ENCODE measurements around the gene SRGN.

GRCh38 chr10:69043931-69044531, 43.9 kb upstream of the SRGN start:
- TF ChIP-seq EZH2 (IDR thresholded peaks at IDR 0.05; ENCODE audit: low read depth, low read length, severe bottlenecking) (no peak), RBBP5 (IDR thresholded peaks at IDR 0.05; ENCODE audit: borderline replicate concordance, low read depth, low read length) (no peak), POLR2A (IDR thresholded peaks at IDR 0.05; ENCODE audit: control extremely low read depth in 1 of 2, low read depth in 2 of 2, low read length in 2 of 2) (no peak), TEAD4 (IDR thresholded peaks at IDR 0.05; ENCODE audit: low read depth, low read length) (no peak), ASH2L (IDR thresholded peaks at IDR 0.05; ENCODE audit: low read length) (no peak), MAX (IDR thresholded peaks at IDR 0.05) (no peak), ZNF274 (IDR thresholded peaks at IDR 0.05; ENCODE audit: borderline replicate concordance, extremely low read depth, low read length) (no peak), ATF2 (IDR thresholded peaks at IDR 0.05; ENCODE audit: low read length) (no peak), POLR2AphosphoS5 (IDR thresholded peaks at IDR 0.05; ENCODE audit: low read depth, low read length) (no peak)
- TF ChIP-seq, protein P1, sequence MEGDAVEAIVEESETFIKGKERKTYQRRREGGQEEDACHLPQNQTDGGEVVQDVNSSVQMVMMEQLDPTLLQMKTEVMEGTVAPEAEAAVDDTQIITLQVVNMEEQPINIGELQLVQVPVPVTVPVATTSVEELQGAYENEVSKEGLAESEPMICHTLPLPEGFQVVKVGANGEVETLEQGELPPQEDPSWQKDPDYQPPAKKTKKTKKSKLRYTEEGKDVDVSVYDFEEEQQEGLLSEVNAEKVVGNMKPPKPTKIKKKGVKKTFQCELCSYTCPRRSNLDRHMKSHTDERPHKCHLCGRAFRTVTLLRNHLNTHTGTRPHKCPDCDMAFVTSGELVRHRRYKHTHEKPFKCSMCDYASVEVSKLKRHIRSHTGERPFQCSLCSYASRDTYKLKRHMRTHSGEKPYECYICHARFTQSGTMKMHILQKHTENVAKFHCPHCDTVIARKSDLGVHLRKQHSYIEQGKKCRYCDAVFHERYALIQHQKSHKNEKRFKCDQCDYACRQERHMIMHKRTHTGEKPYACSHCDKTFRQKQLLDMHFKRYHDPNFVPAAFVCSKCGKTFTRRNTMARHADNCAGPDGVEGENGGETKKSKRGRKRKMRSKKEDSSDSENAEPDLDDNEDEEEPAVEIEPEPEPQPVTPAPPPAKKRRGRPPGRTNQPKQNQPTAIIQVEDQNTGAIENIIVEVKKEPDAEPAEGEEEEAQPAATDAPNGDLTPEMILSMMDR (IDR thresholded peaks at IDR 0.05; ENCODE audit: control extremely low read depth in 1 of 3, insufficient read depth in 1 of 3, low read depth in 1 of 3, low read length in 3 of 3): no peak
- TF ChIP-seq, protein P2, sequence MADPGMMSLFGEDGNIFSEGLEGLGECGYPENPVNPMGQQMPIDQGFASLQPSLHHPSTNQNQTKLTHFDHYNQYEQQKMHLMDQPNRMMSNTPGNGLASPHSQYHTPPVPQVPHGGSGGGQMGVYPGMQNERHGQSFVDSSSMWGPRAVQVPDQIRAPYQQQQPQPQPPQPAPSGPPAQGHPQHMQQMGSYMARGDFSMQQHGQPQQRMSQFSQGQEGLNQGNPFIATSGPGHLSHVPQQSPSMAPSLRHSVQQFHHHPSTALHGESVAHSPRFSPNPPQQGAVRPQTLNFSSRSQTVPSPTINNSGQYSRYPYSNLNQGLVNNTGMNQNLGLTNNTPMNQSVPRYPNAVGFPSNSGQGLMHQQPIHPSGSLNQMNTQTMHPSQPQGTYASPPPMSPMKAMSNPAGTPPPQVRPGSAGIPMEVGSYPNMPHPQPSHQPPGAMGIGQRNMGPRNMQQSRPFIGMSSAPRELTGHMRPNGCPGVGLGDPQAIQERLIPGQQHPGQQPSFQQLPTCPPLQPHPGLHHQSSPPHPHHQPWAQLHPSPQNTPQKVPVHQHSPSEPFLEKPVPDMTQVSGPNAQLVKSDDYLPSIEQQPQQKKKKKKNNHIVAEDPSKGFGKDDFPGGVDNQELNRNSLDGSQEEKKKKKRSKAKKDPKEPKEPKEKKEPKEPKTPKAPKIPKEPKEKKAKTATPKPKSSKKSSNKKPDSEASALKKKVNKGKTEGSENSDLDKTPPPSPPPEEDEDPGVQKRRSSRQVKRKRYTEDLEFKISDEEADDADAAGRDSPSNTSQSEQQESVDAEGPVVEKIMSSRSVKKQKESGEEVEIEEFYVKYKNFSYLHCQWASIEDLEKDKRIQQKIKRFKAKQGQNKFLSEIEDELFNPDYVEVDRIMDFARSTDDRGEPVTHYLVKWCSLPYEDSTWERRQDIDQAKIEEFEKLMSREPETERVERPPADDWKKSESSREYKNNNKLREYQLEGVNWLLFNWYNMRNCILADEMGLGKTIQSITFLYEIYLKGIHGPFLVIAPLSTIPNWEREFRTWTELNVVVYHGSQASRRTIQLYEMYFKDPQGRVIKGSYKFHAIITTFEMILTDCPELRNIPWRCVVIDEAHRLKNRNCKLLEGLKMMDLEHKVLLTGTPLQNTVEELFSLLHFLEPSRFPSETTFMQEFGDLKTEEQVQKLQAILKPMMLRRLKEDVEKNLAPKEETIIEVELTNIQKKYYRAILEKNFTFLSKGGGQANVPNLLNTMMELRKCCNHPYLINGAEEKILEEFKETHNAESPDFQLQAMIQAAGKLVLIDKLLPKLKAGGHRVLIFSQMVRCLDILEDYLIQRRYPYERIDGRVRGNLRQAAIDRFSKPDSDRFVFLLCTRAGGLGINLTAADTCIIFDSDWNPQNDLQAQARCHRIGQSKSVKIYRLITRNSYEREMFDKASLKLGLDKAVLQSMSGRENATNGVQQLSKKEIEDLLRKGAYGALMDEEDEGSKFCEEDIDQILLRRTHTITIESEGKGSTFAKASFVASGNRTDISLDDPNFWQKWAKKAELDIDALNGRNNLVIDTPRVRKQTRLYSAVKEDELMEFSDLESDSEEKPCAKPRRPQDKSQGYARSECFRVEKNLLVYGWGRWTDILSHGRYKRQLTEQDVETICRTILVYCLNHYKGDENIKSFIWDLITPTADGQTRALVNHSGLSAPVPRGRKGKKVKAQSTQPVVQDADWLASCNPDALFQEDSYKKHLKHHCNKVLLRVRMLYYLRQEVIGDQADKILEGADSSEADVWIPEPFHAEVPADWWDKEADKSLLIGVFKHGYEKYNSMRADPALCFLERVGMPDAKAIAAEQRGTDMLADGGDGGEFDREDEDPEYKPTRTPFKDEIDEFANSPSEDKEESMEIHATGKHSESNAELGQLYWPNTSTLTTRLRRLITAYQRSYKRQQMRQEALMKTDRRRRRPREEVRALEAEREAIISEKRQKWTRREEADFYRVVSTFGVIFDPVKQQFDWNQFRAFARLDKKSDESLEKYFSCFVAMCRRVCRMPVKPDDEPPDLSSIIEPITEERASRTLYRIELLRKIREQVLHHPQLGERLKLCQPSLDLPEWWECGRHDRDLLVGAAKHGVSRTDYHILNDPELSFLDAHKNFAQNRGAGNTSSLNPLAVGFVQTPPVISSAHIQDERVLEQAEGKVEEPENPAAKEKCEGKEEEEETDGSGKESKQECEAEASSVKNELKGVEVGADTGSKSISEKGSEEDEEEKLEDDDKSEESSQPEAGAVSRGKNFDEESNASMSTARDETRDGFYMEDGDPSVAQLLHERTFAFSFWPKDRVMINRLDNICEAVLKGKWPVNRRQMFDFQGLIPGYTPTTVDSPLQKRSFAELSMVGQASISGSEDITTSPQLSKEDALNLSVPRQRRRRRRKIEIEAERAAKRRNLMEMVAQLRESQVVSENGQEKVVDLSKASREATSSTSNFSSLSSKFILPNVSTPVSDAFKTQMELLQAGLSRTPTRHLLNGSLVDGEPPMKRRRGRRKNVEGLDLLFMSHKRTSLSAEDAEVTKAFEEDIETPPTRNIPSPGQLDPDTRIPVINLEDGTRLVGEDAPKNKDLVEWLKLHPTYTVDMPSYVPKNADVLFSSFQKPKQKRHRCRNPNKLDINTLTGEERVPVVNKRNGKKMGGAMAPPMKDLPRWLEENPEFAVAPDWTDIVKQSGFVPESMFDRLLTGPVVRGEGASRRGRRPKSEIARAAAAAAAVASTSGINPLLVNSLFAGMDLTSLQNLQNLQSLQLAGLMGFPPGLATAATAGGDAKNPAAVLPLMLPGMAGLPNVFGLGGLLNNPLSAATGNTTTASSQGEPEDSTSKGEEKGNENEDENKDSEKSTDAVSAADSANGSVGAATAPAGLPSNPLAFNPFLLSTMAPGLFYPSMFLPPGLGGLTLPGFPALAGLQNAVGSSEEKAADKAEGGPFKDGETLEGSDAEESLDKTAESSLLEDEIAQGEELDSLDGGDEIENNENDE (IDR thresholded peaks at IDR 0.05; ENCODE audit: insufficient replicate concordance, low read length): no peak
